Gastrocnemius medialis (tissue), 4 donors: ENCODE measurements around the gene AGK.

ENCODE experiments used
- POLR2A ChIP-seq, 2 donors: fragments of 450-650 bp; IDR thresholded peaks; one replicate each; pipeline ENCODE4 v1.6.1; 2017; ENCODE audit warnings: antibody characterized with exemption in 2 of 2, mild to moderate bottlenecking in 2 of 2, moderate library complexity in 2 of 2
- TF ChIP-seq, protein P1 (sequence below), 5 experiments: fragments of 450-650 bp in 3 of 5; fragments of 200-600 bp in 2 of 5; sonication (generic) in 2 of 5; IDR thresholded peaks in 4 of 5; conservative IDR thresholded peaks in 1 of 5; 1 replicate in 4 of 5; 2 replicates in 1 of 5; pipeline ENCODE4 v1.5.1; 2016 to 2019; ENCODE audit warnings: antibody characterized with exemption in 5 of 5, mild to moderate bottlenecking in 3 of 5, moderate library complexity in 3 of 5

DNA sequence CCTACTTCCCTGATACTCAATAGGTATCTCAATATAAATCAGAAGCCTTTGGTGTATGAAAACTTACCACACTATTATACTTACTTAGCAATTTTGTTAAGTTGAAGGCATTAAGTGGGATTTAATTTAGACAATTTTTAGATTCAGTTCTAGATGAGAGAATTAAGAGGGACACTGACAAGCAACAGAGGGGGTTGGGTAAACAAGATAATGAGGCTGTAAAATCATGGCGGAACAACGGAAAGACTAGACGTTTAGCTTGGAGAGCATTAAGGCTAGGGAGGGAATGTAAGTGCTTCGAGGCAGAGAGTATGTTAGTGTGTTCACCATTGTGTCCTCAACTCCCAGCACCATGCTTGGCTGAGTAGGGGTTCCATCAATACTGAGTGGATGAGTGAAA, 79.4 kb downstream of the AGK start:
- TF ChIP-seq, protein P1, sequence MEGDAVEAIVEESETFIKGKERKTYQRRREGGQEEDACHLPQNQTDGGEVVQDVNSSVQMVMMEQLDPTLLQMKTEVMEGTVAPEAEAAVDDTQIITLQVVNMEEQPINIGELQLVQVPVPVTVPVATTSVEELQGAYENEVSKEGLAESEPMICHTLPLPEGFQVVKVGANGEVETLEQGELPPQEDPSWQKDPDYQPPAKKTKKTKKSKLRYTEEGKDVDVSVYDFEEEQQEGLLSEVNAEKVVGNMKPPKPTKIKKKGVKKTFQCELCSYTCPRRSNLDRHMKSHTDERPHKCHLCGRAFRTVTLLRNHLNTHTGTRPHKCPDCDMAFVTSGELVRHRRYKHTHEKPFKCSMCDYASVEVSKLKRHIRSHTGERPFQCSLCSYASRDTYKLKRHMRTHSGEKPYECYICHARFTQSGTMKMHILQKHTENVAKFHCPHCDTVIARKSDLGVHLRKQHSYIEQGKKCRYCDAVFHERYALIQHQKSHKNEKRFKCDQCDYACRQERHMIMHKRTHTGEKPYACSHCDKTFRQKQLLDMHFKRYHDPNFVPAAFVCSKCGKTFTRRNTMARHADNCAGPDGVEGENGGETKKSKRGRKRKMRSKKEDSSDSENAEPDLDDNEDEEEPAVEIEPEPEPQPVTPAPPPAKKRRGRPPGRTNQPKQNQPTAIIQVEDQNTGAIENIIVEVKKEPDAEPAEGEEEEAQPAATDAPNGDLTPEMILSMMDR (IDR thresholded peaks at IDR 0.05 in 4 of 5, conservative IDR thresholded peaks at IDR 0.05 in 1 of 5): no peak
- no peak for TF ChIP-seq POLR2A (IDR thresholded peaks at IDR 0.05)
